GM18526 (cell line): Measurements from ENCODE around the gene JPH2.

ENCODE experiments used
- POLR2A ChIP-seq: IDR thresholded peaks from 3 replicates; pipeline ENCODE4 v1.6.1; 2011; ENCODE audit not compliant: insufficient read length; ENCODE audit errors: extremely low read depth

Gene JPH2

DNA sequence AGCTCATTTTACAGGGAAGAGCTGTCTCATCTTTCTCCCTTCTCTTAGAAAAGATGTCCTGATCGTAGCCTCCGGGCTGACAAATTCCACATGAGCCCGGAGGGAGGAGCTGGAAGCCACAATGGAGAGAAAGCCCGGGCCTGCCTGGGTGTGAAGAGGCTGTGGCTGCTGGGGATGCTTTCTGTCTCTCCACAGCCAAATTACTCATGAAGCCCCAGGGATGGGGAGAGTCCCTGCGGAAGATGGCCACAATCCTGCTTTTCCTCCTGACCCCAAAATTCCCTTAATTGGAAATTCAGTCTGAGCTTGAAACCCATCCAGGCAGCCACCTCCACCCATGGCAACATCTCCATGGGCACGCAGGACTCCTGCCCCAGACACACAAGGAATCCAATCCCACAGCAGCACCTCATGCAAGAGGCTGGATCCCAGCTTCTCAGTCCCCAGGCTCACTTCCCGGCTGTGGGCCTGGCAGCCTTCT is 32.4 kb downstream of the JPH2 start:
- TF ChIP-seq POLR2A = no peak

DNA sequence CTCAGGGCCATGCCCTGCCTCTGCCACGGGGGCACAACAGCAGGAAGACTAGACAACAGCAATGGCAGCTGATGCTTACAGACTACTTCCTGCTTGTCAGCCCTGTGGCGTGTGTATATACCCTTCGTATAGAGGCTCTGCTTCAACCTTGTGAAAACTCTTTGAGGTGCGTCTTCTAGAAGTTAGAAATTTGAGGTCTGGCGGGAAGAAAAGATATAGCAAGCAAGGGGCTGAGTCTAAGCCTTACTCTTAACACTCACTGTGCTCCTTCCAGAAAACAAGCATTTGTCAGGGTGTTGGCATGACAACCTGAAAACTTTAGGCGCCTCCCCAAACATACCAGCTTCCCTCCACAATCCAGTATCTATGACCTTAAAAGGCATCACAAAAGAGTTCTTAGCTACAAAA is 33.3 kb downstream of the JPH2 start:
- no peak for TF ChIP-seq POLR2A

DNA sequence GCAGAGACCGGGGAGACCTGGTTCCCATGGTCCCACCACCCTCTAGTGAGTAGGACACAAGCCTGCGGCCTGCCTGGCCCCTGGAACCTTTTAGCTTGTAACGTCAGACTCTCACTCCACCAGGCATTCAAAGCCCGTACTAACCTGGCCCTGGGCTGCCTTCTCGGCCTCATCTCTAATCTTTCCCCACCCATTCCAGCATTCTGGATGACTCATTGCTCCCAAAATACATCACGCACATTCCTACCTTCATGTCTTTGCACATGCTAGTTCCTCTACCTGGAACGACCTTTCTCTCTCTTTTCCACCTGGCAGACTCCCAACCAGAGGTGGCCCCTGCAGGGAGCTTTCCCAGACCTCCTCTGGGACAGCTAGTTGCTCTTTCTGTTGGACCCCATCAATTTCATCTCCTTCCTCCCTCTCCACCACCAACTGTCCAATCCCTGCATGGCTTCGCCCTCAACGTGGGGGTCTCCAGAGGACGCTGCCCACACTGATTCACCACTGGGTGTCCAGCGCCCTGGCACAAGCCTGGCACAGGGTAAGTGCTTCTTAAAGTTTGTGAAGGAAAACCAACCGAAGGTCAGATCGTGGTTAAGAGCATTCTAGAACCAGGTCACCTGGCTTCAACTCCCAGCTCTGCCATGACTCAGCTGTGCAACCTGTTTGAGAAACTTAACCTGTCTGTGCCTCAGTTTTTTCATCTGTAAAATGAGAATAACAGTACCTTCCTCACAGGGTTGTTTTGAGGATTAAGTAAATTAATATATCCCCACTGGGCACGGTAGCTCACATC is 35.2 kb downstream of the JPH2 start:
- no peak for TF ChIP-seq POLR2A

DNA sequence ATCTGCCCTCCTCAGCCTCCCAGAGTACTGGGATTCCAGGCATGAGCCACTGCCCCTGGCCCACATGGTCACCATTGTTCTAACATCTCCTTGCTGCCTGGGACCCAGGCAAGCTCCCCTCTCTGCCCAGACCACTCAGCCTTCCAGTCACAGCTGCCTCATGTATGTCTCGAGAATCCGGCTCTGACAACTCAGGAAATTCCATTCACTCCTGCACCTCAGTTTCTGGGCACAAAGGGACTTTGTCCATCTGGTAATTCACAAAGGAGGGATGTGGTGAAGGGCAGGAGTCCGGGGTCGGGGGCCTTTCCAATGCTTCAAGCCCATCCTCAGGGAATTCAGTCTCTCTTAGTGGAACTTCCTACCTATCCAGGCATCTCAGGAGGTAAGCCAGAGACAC is 40.7 kb downstream of the JPH2 start:
- no peak for TF ChIP-seq POLR2A

DNA sequence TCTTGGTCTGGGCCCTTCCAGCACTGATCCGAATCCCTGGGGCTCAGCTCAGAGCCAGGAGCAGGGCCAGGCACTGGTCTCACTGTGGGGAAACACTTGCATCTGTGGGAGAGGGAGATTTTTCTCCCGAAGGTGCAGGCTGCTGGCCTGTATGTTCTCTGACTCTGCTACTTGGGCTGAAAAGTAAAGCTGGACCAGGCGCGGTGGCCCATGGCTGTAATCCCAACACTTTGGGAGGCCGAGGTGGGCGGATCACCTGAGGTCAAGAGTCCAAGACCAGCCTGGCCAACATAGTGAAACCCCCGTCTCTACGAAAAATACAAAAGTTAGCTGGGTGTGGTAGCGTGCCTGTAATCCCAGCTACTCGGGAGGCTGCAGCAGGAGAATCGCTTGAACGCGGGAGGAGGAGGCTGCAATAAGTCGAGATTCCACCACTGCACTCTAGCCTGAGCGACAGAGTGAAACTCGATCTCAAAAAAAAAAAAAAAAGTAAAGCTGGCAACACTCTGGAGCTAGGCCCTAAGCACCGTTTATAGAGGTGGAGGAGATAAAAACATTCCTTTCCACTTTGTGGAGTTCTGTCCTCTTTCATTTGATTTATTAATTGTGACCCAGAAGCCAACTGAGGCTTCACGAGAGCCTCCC is 41.7 kb downstream of the JPH2 start:
- no peak for TF ChIP-seq POLR2A

DNA sequence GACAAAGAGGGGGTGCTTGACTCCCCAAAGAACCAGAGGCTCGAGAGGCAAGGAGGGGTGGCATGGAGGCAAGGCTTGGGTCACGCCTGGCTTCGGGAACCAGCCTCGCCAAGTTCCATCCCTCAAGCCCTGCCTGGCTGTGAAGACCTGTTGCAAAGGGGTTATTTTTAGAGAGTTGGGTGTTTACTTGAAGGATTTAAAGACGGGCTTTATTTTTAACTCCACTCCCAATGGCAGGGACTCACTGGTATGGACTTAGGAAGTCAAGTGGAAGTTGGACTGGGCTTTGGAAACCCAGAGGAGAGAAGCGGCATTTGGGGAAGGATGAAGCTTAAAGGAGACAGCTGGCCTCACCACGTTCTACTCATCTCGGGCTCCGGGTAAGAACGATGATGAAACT is 43.1 kb downstream of the JPH2 start:
- TF ChIP-seq POLR2A = no peak

DNA sequence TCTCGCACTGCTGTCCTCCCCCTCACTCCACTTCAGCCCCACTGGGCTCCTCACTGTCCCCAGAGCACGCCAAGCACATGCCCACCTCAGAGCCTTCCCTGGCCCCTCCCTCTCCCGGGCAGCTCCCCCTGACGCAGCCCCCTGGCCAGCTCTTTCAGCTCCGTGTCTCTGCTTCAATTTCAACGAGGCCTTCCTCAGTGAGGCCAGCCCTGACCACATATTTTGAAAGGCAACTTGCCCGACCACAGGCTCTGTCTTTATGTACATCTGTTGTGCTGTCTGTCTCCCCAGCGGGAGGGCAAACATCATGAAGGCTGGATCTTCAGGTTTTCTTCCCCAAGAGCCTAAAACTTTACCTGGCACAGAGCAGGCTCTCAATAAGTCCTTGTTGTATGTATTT is 44.6 kb downstream of the JPH2 start:
- TF ChIP-seq POLR2A = no peak

DNA sequence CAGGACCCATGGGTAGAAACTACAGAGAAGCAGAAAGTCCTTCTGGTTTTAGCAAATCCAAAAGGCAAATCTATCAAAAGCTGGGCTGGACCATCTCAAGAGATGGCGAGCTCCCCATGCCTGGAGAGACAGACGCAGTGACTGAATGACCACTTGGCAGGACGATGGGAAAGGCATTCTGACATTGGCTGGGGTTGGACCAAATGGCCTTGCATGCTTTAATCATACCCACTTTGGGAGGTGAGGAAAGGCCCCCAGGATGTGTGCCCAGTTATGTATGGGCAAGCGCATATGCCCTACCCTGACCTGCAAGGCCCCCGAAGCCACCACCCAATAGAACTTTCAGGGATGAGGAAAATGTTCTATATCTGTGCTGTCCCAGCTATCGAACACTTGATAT is 45.1 kb downstream of the JPH2 start:
- TF ChIP-seq POLR2A = no peak

DNA sequence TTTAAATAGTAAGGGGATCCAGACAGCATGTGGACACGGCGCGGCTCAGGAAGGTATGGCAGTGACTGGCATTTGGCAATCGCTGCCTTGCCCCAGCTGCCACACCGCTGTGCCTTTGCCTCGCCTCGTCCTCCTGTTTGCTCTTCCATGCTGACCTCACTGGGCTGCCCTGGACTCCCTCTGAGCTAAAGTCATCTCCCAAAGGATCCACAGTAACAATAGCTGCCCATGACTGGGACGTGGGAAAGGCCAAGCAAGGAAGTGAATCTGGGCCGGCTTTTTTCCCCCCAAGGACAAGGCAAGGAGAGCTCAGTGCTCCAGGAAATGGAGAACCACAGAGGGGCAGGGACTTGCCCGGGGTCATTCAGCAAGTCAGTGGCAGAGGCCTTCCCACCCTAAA is 48.1 kb downstream of the JPH2 start:
- no peak for TF ChIP-seq POLR2A

DNA sequence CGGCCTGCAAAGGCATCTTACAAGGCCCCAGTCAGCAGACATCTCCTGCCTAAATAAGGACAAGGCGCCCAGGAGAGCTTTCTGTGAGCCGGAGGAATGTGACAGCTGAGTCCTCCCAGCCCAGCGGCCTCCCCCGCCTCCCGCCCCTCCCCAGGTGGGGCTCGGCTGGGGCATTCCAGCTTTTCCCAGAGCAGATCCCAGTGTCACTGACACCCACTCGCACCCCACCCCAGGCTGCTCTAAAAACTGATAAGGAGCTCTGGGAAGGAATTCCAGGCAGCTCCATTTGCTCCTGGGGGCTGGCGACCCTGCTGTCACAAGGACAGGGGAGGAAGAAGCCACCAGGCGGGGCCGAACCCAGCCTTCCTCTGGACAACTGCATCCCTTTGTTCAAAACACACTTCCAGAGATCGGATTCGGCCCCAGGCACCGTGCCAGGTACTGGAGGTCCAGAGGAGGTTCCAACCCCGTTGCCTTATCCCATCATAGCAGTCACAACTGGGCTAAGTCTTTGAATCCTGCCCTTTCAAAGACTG is 49.7 kb downstream of the JPH2 start:
- TF ChIP-seq POLR2A = no peak

DNA sequence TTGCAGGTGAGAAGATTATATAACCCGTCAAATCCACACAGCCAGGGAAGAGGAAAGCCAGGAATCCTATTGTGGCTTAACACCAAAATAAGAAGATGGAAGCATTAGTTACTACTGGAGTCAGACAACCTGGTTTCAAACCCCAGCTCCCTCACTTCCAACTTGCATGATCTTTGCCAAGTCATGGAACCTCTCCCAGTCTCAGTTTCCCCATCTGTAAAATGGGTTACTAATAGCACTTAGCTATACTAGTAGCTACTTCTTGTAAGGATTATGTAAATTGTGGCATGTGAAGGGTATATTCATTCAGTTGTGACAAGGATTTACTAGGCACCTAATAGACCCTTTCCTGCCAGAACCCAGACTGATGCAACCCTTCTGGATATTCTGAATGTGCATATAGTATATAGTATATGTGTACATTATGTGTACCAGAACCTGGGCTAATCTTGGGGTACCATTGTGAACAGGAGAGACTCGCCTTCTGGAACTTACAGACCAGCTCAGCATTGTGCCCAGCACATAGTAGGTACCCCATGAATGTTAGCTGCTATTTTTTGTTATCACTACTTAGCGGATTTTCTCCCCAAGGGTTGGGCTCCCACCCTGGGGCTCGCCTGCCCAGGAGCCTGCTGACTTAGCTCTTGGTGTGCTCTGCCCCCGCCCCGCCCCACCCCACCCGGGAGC is 50.3 kb downstream of the JPH2 start:
- TF ChIP-seq POLR2A = no peak

DNA sequence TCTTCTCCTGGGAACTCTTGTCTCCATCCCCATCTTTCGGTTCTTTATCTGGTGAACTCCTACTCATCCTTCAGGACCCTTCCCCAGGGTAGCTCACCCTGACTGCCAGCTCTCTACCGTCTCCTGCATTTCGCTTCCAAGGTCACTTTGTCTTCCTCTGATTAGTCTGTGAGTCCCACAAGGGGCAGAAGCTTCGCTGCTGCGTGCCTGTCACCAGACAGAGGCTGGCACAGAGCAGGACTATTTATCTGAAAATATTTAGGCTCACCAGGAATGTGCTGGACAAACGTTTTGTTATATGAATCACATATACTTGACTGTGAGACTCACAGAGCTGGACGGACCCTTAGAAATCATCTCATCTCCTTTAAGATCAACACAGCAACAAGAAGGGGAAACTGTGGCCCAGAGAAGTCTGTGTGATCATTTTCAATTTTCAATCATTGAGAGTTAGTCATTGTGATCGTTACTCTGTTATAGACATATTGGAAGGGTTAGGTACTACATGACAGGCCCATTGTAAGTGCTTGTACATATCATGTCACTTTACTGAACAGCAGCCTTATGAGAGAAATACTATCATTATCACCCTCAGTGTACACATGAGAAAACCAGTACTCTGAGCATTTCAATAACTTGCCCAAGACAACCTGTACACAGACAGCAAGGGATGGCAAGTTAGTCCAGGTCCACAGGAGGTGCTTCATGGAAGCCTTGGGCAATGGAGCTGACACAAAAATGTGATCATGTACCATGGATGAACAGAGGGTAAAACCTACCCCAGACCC is 51.4 kb downstream of the JPH2 start:
- TF ChIP-seq POLR2A = no peak

DNA sequence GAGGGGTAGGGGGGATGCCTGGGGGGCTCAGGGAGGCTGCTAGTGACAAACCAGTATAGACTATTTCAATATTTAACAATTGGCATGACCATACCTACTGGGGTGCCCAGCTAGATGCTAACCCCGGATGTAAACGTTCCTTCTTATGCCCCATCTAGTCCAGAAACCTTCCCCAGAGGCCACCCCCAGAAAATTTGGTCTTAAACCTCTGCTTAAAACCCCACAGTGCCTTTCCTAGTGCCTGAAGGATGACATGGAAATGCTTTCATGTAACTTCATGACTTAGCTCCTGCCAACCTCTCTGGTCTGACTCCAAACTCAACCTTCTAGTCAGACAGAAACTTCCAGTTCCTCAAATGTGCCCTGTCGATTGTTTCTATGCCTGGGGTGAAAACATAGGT is 52.0 kb downstream of the JPH2 start:
- TF ChIP-seq POLR2A = no peak

DNA sequence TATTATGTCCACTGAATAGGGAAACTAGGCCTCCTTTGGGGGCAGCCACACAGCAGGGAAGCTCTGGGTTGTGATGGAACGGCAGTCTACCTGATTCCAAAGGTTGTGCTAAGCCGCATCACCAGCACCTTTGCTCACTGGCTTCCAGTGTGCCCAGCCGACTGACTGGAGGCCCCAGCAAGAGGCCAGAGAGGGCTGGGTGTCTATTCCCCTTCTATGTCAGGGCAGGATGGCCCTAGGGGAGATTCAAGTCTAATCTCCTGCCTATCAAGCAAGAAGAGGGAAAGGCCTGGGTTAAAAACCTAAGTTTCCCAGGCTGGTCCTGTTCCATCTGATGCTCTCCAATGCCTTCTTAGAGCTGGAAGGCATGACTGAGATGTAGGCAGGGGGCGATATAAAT is 53.6 kb downstream of the JPH2 start:
- TF ChIP-seq POLR2A = no peak

DNA sequence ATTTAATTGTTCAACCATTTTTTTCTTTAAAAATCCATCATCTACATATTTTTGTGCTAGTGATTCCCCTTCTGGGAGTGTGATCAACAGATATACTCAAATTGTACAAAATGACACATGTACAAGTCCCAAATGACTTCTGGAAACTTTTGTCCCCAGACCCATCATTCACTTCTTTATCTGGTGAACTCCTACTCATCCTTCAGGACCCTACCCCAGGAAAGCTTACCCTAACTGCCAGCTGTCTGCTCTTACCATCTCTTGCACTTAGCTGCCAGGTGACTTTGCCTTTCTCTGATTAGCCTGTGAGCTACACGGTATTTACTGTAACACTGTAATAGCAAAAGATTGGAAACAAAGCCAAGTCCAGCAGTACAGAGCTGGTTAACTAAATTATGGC is 55.3 kb downstream of the JPH2 start:
- TF ChIP-seq POLR2A = no peak

DNA sequence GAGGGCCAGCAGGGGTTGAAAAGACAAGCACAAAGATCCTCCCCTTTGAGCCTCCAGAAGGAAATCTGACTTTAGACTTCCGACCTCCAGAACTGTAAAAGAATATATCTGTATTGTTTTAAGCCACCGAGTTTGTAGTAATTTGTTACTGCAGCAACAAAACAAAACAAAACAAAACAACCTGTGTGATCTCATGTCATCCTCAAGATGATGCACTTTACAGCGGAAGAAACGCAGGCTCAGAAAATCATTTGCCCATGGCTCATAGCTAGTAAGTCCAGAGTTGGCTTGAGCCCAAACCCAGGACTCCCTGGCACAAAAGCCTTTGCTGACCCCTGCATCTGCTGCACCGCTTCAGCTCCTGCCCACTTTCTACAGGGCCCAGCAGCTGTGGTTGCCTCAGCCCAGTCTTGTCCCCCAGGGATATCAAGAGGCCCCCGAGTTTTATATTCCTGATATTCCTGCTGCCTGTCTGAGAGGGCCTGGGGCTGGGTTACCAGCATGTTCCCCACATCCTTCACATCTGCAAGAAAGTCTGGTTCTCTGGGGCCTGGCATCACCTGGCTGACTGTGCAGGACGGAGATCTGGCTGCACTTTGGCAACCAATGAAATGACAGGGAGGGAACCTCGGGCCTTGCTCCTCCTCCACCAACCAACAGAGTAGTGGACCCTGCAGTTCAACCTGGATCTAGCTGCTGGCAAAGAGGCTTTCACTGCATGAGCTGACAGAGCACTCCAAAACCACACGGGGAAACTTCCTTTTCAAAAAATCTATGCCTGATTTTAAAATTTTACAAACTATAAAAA is 56.9 kb downstream of the JPH2 start:
- TF ChIP-seq POLR2A = no peak
